ENCODE data around the gene PDE2A.

The PDE2A gene

GRCh38 chr11:72682238-72682857, 8.1 kb upstream of the PDE2A start:
- no peak for DNase-seq

GRCh38 chr11:72681226-72682153, 7.3 kb upstream of the PDE2A start:
- no peak for DNase-seq

GRCh38 chr11:72680624-72681158, 6.5 kb upstream of the PDE2A start:
- no peak for DNase-seq

DNA sequence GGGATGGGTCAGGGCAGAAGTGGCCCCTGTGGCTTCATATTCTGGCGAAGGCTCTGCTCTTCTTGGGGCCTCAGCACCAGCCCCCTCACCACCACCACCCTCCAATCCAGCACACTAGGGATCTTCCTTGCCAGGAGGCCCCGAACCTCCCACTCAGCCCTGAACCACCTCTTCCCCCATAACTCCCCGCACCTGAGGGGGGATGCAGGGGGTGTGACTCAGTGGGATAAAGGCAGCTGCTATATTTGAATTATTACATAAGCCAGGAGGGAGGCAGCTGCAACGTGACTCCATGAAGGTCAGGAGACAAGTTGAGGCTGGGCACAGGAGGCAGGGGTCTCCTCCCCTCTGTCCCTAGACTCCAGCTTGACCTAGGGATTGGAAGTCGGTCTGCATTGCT, 5.6 kb upstream of the PDE2A start:
- DNase-seq: no peak

- DNase-seq: no peak
These were observed 4.3 kb upstream of the PDE2A start for GRCh38 chr11:72678524-72678923.

GRCh38 chr11:72676861-72677341, 2.7 kb upstream of the PDE2A start:
- DNase-seq: peak; percentile 42

DNA sequence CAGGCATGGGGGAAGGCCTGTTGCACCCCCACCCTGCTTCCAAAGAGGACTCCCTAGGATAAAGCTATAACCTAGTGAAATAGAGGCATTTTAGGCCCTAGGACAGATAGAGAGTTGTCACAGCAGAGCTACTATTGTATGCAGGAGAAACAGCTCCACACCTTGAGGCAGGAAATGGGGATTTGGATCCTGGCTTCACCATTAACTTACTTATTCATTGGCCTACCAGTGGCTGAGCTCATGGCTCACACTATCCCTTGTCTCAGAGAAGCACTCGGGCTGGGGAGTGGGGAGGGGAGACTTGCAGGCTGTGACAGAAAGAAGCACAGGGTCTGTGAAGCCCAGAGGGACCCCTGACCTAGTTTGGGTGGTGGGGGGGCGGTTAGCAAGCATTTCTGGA, 999 bp upstream of the PDE2A start:
- no peak for DNase-seq

- DNase-seq: no peak
These were observed 809 bp downstream of the PDE2A start for GRCh38 chr11:72673284-72673942.

GRCh38 chr11:72672597-72673238, 1.5 kb downstream of the PDE2A start:
- no peak for DNase-seq

- DNase-seq: no peak
These were observed 2.8 kb downstream of the PDE2A start for GRCh38 chr11:72671152-72672099.

GRCh38 chr11:72670041-72670440, 4.2 kb downstream of the PDE2A start:
- DNase-seq: no peak

- no peak for DNase-seq
These were observed 4.7 kb downstream of the PDE2A start for GRCh38 chr11:72669527-72669926.

- no peak for DNase-seq
These were observed 5.4 kb downstream of the PDE2A start for GRCh38 chr11:72668629-72669347.

DNA sequence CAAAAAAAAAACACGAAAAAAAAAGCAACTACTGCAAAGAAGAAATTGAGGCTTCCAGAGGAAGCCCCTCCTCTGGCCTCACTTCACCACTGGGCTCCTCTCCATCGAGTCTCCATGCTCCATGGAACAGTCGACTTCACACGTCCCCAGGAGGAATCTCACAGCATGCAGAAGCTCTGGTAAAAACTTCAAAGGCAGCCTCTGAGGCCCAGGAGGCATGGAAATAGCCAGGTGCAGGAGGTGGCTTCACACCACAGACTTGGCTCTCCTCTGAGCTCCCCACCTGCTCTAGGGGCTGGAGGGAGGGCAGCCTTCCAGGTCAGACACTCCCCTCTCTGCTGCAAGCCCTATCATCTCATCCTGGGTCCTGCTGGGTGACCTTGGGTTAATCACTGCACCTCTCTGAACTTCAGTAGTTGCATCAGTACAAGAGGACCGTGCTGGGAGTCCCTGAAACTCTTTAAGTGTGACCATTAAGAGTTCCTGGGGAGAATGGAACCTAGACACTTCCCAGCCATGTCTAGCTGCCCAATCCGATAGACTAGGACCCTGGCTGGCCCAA, 8.2 kb downstream of the PDE2A start:
- DNase-seq: no peak

GRCh38 chr11:72662036-72662435, 12.2 kb downstream of the PDE2A start:
- no peak for DNase-seq

GRCh38 chr11:72661486-72661885, 12.7 kb downstream of the PDE2A start:
- no peak for DNase-seq

DNA sequence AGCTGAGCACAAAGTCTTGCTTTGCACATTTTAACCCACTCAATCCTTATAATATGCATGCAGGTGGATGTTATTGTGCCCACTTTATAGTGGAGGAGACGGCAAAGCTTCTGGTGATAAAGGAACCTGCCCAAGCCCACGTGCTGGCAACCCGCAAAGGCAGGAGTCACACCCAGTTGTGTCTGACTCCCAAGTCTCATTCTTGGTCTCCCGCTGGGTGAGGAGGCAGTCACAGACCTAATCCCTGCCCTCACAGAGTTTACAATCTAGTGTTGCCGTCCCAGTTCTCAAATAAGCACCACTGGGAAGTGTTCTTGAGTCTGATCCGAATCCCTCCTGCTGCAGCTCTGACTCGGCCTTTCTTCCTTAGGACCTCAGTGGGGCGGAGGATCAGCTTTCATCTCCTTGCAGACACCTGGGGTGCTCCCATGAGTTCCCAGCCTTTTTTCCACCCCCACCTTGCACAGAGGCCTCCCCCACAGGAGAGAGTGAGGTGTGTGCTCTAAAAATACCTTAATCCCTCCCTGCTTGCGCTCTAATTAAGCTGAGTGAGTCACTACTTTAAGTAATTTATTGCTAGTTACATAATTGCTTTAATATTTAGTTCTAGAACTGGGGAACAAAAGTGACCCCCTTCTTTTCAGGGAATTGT, 15.1 kb downstream of the PDE2A start:
- no peak for DNase-seq

GRCh38 chr11:72657411-72658100, 16.7 kb downstream of the PDE2A start:
- DNase-seq: no peak

- no peak for DNase-seq
These were observed 18.2 kb downstream of the PDE2A start for GRCh38 chr11:72655896-72656464.
